ENCODE results near the gene CDCA8.

The CDCA8 gene

GRCh38 chr1:37692078-37692833, at the start of gene CDCA8:
CDCA8 (plus strand) TSS chr1:37692516; CDS start chr1:37692691, 175 bp downstream.
- Histone ChIP-seq H3K4me3 (ENCODE audit: low read depth, low read length) (peak within 1 kb of the TSS; percentile 95), H3K27ac (peak within 1 kb of the TSS; percentile 97), H3K9me3 (ENCODE audit: severe bottlenecking) (no peaks in the 10 kb centered on the region), H3K36me3 (peaks cover 57% of the 10 kb centered on the region), H3K27me3 (ENCODE audit: insufficient read depth, low read depth, severe bottlenecking) (no peaks in the 10 kb centered on the region)
- TF ChIP-seq CTCF (IDR thresholded peaks at IDR 0.05; ENCODE audit: low read depth, low read length), result peak; percentile 79
- DNase-seq, result peak; percentile 99

DNA sequence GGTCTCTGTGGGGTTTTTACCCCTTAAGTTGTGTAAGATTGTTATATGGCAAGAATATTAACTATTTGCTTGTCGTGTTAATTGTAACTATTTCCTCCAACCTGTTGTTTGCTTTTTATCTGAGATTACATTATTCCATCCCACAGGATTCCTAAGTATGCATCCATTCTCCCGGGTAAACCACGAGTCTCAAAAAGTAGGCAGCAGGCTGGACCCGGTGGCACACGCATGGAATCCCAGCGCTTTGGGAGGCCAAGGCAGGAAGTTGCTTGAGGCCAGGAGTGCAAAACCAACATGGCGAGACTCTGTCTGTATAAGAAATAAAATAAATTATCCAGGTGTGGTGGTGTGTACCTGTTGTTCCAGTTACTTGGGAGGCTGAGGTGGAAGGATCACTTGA, 45.0 kb upstream of the CDCA8 start:
- TF ChIP-seq CTCF (IDR thresholded peaks at IDR 0.05; ENCODE audit: low read depth, low read length), result no peak
- Histone ChIP-seq H3K9me3 (ENCODE audit: severe bottlenecking) (peaks cover 4% of the 10 kb centered on the region), H3K4me3 (ENCODE audit: low read depth, low read length) (no peak overlapping the region), H3K27me3 (ENCODE audit: insufficient read depth, low read depth, severe bottlenecking) (no peaks in the 10 kb centered on the region), H3K27ac (no peak overlapping the region), H3K36me3 (no peaks in the 10 kb centered on the region)
- DNase-seq, result no peak

DNA sequence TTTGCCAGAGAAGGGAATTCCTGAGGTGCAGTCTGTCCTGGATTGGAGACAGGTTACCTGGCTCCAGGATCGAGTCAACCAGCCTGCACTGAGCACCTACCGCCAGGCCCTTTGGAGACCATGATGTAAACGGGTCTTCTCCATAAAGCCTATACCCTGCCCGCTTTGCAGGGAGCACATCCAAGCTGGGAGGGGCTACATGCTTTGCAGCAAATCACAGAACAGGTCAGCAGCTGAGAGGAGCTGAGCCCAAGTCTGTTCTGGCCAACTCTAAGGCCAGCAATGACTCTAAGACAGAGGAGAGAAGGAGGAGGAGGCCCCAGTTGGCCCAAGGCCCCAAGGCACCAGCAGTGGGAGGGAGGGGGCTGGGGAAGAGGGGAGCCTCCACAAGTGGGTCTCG, 42.1 kb upstream of the CDCA8 start:
- no peaks in the 10 kb centered on the region for H3K36me3 ChIP-seq
- H3K4me3 ChIP-seq (ENCODE audit: low read depth, low read length), result no peak overlapping the region
- TF ChIP-seq CTCF (IDR thresholded peaks at IDR 0.05; ENCODE audit: low read depth, low read length), result no peak
- H3K27ac ChIP-seq, result no peak overlapping the region
- DNase-seq, result no peak
- H3K9me3 ChIP-seq (ENCODE audit: severe bottlenecking), result no peaks in the 10 kb centered on the region
- H3K27me3 ChIP-seq (ENCODE audit: insufficient read depth, low read depth, severe bottlenecking), result no peaks in the 10 kb centered on the region

- no peak overlapping the region for H3K27ac ChIP-seq
- H3K9me3 ChIP-seq (ENCODE audit: severe bottlenecking), result no peaks in the 10 kb centered on the region
- no peak for TF ChIP-seq CTCF (IDR thresholded peaks at IDR 0.05; ENCODE audit: low read depth, low read length)
- no peak for DNase-seq
- H3K27me3 ChIP-seq (ENCODE audit: insufficient read depth, low read depth, severe bottlenecking), result no peaks in the 10 kb centered on the region
- H3K4me3 ChIP-seq (ENCODE audit: low read depth, low read length), result no peak overlapping the region
- no peaks in the 10 kb centered on the region for H3K36me3 ChIP-seq
Measured at GRCh38 chr1:37650721-37651120, 41.6 kb upstream of the CDCA8 start.

GRCh38 chr1:37651803-37652202, 40.5 kb upstream of the CDCA8 start:
- H3K27me3 ChIP-seq (ENCODE audit: insufficient read depth, low read depth, severe bottlenecking), result no peaks in the 10 kb centered on the region
- H3K4me3 ChIP-seq (ENCODE audit: low read depth, low read length), result no peak overlapping the region
- DNase-seq, result no peak
- TF ChIP-seq CTCF (IDR thresholded peaks at IDR 0.05; ENCODE audit: low read depth, low read length), result no peak
- no peaks in the 10 kb centered on the region for H3K36me3 ChIP-seq
- H3K9me3 ChIP-seq (ENCODE audit: severe bottlenecking), result no peaks in the 10 kb centered on the region
- no peak overlapping the region for H3K27ac ChIP-seq

- no peaks in the 10 kb centered on the region for H3K27me3 ChIP-seq (ENCODE audit: insufficient read depth, low read depth, severe bottlenecking)
- H3K27ac ChIP-seq, result no peak overlapping the region
- no peaks in the 10 kb centered on the region for H3K9me3 ChIP-seq (ENCODE audit: severe bottlenecking)
- no peaks in the 10 kb centered on the region for H3K36me3 ChIP-seq
- no peak for DNase-seq
- TF ChIP-seq CTCF (IDR thresholded peaks at IDR 0.05; ENCODE audit: low read depth, low read length), result no peak
- no peak overlapping the region for H3K4me3 ChIP-seq (ENCODE audit: low read depth, low read length)
Measured at GRCh38 chr1:37652976-37653375, 39.3 kb upstream of the CDCA8 start.
